Neuronal stem cell (in vitro differentiated cells): ENCODE data around the gene GPR156.
"Not testable (repeated sequence)": the region's sequence is repeated elsewhere in the genome, so short reads cannot be mapped to it uniquely, and the experiment has no call there.

Source experiments
- DNase-seq: peaks from one replicate; pipeline ENCODE4 v3.0.0-alpha.2; 2013; ENCODE audit warnings: low spot score
- H2AFZ ChIP-seq: one replicate; pipeline ENCODE4 v1.6.1; 2013; ENCODE audit warnings: mild to moderate bottlenecking, low read length, inconsistent platforms
- H2AK5ac ChIP-seq: 2 replicates; pipeline ENCODE4 v1.6.1; 2013; ENCODE audit warnings: low read depth, mild to moderate bottlenecking, inconsistent platforms, low read length, moderate library complexity, mixed read lengths
- H2BK120ac ChIP-seq: 2 replicates; pipeline ENCODE4 v1.6.1; 2013; ENCODE audit warnings: low read depth, mild to moderate bottlenecking, inconsistent platforms, low read length, moderate library complexity, mixed read lengths
- H2BK12ac ChIP-seq: one replicate; pipeline ENCODE4 v1.6.1; 2013; ENCODE audit warnings: low read length, inconsistent platforms
- H2BK15ac ChIP-seq: 2 replicates; pipeline ENCODE4 v1.6.1; 2013; ENCODE audit warnings: mild to moderate bottlenecking, low read length, inconsistent platforms, mixed read lengths
- H2BK5ac ChIP-seq: one replicate; pipeline ENCODE4 v1.6.1; 2013; ENCODE audit warnings: inconsistent platforms, mild to moderate bottlenecking, low read length, moderate library complexity
- H3K14ac ChIP-seq: one replicate; pipeline ENCODE4 v1.6.1; 2013; ENCODE audit warnings: low read length, inconsistent platforms
- H3K18ac ChIP-seq: 2 replicates; pipeline ENCODE4 v1.6.1; 2013; ENCODE audit warnings: low read length, inconsistent platforms
- H3K23ac ChIP-seq: 2 replicates; pipeline ENCODE4 v1.6.1; 2013; ENCODE audit warnings: low read depth, mild to moderate bottlenecking, mixed read lengths, low read length, inconsistent platforms; ENCODE audit not compliant: poor library complexity
- H3K27ac ChIP-seq: replicated peaks from 3 replicates; pipeline ENCODE4 v1.5.1; 2013; ENCODE audit warnings: low read length, inconsistent platforms
- H3K27me3 ChIP-seq, 3 experiments: 2 replicates each; pipeline ENCODE4 v1.6.1; 2013; ENCODE audit warnings: low read length in 3 of 3, mild to moderate bottlenecking in 2 of 3, inconsistent platforms in 1 of 3, low read depth in 1 of 3, mixed read lengths in 1 of 3, moderate library complexity in 1 of 3; ENCODE audit not compliant: control insufficient read depth in 3 of 3, insufficient read depth in 3 of 3
- H3K36me3 ChIP-seq, 2 donors: replicated peaks in 1 of 2; 2 replicates each; pipeline ENCODE4 v1.6.1; 2013; ENCODE audit warnings: low read length in 2 of 2; ENCODE audit not compliant: control insufficient read depth in 2 of 2, insufficient read depth in 2 of 2
- H3K4ac ChIP-seq: 2 replicates; pipeline ENCODE4 v1.6.1; 2013; ENCODE audit warnings: inconsistent platforms, mild to moderate bottlenecking, low read length, moderate library complexity
- H3K4me1 ChIP-seq, 2 donors: 1 replicate in 1 of 2; 2 replicates in 1 of 2; pipeline ENCODE4 v1.6.1; 2013; ENCODE audit warnings: low read length in 2 of 2, low read depth in 1 of 2; ENCODE audit not compliant: control insufficient read depth in 2 of 2, insufficient read depth in 1 of 2
- H3K4me2 ChIP-seq: one replicate; pipeline ENCODE4 v1.6.1; 2013; ENCODE audit warnings: mild to moderate bottlenecking, low read length, inconsistent platforms; ENCODE audit not compliant: insufficient read depth, poor library complexity, severe bottlenecking
- H3K4me3 ChIP-seq, 2 donors: 2 replicates each; pipeline ENCODE4 v1.5.1; 2013; ENCODE audit warnings: low read length in 2 of 2, mild to moderate bottlenecking in 2 of 2, inconsistent platforms in 1 of 2, moderate library complexity in 1 of 2
- H3K79me1 ChIP-seq: one replicate; pipeline ENCODE4 v1.6.1; 2013; ENCODE audit warnings: low read depth, mild to moderate bottlenecking, inconsistent platforms, low read length, moderate library complexity
- H3K9ac ChIP-seq: one replicate; pipeline ENCODE4 v1.6.1; 2013; ENCODE audit warnings: mild to moderate bottlenecking, low read depth, low read length, inconsistent platforms; ENCODE audit not compliant: poor library complexity
- H3K9me3 ChIP-seq, 2 donors: replicated peaks in 1 of 2; 2 replicates each; pipeline versions ENCODE3 to v1.6.1; 2013; ENCODE audit warnings: low read length in 2 of 2, mild to moderate bottlenecking in 2 of 2, inconsistent platforms in 1 of 2, low read depth in 1 of 2, mixed read lengths in 1 of 2, moderate library complexity in 1 of 2; ENCODE audit not compliant: control insufficient read depth in 2 of 2, insufficient read depth in 1 of 2
- H4K8ac ChIP-seq: one replicate; pipeline ENCODE4 v1.6.1; 2013; ENCODE audit warnings: low read depth, mild to moderate bottlenecking, inconsistent platforms, low read length, moderate library complexity
- H4K91ac ChIP-seq: one replicate; pipeline ENCODE4 v1.6.1; 2013; ENCODE audit warnings: low read length, low read depth, mild to moderate bottlenecking, inconsistent platforms; ENCODE audit not compliant: poor library complexity
- WGBS, 2 donors: extraction: QIAGEN DNeasy Blood & Tissue Kit; methylation state at CpG; one replicate each; pipeline ENCODE4 v1.1.7; 2013; ENCODE audit warnings: missing lambda C conversion rate in 2 of 2, mixed read lengths in 1 of 2; ENCODE audit not compliant: insufficient read length in 2 of 2, insufficient replicate concordance in 1 of 2; ENCODE audit errors: extremely low coverage in 2 of 2; 5-methylcytosine and 5-hydroxymethylcytosine counted together

The GPR156 gene

GRCh38 chr3:120299403-120299802 lies 14.4 kb upstream of the GPR156 start:
- no peak overlapping the region for H2BK15ac ChIP-seq
- no peak overlapping the region for H3K27ac ChIP-seq
- H2BK12ac ChIP-seq: no peak overlapping the region
- no peak overlapping the region for H2BK120ac ChIP-seq
- no peak overlapping the region for H3K18ac ChIP-seq
- H2AK5ac ChIP-seq: no peak overlapping the region
- H4K91ac ChIP-seq: no peak overlapping the region
- no peak overlapping the region for H3K9ac ChIP-seq
- no peak overlapping the region for H3K4ac ChIP-seq
- no peak overlapping the region for H3K4me3 ChIP-seq
- peaks cover 4% of the 10 kb centered on the region in 2 donors for H3K4me1 ChIP-seq
- no peak overlapping the region for H2BK5ac ChIP-seq
- no peaks in the 10 kb centered on the region for H3K9me3 ChIP-seq
- no peak overlapping the region for H3K23ac ChIP-seq
- no peaks in the 10 kb centered on the region for H3K36me3 ChIP-seq
- no peak overlapping the region for H4K8ac ChIP-seq
- no peak overlapping the region for H2AFZ ChIP-seq
- H3K27me3 ChIP-seq: no peaks in the 10 kb centered on the region
- no peak for DNase-seq
- no peak overlapping the region for H3K4me2 ChIP-seq
- no peak overlapping the region for H3K14ac ChIP-seq
- H3K79me1 ChIP-seq: no peaks in the 10 kb centered on the region

- Histone ChIP-seq H3K4ac (no peak overlapping the region), H4K8ac (no peak overlapping the region), H3K14ac (no peak overlapping the region), H3K27ac (no peak overlapping the region), H3K4me2 (no peak overlapping the region), H3K18ac (no peak overlapping the region), H2BK120ac (no peak overlapping the region), H2BK15ac (no peak overlapping the region), H3K4me1 (peaks cover 4% of the 10 kb centered on the region in 2 donors), H2AK5ac (no peak overlapping the region), H2AFZ (no peak overlapping the region), H3K23ac (no peak overlapping the region), H3K79me1 (no peaks in the 10 kb centered on the region), H3K9ac (no peak overlapping the region), H4K91ac (no peak overlapping the region), H2BK12ac (no peak overlapping the region), H3K36me3 (no peaks in the 10 kb centered on the region), H3K9me3 (no peaks in the 10 kb centered on the region), H2BK5ac (no peak overlapping the region), H3K27me3 (no peaks in the 10 kb centered on the region), H3K4me3 (no peak overlapping the region)
- no peak for DNase-seq
Observed at GRCh38 chr3:120298996-120299395, 14.0 kb upstream of the GPR156 start.

DNA sequence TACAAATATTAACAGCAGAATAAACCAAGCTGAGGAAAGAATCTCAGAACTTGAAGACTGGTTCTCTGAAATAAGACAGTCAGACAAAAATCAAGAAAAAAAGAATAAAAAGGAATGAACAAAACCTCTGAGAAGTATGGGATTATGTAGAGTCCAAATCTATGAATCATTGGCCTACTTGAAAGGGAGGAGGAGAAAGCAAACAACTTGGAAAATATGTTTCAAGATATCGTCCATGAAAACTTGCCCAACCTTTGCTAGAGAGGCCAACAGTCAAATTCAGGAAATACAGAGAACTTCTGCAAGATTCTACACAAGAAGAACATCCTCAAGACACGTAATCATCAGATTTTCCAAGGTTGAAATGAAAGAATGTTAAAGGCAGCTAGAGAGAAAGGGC lies 6.5 kb upstream of the GPR156 start:
- H3K9me3 ChIP-seq, H3K79me1 ChIP-seq, H4K8ac ChIP-seq, H2BK5ac ChIP-seq, H3K4me1 ChIP-seq, DNase-seq, H3K4ac ChIP-seq, H3K4me3 ChIP-seq, H3K4me2 ChIP-seq, H3K9ac ChIP-seq, H4K91ac ChIP-seq, H3K27ac ChIP-seq, H3K18ac ChIP-seq, H3K36me3 ChIP-seq, H2BK15ac ChIP-seq, H3K27me3 ChIP-seq, H2BK12ac ChIP-seq, H3K23ac ChIP-seq, H2AK5ac ChIP-seq, H2BK120ac ChIP-seq, H2AFZ ChIP-seq, H3K14ac ChIP-seq: not testable (repeated sequence)
- no CpG with 5 or more reads among the region's 2 CpGs for WGBS, 2 donors

DNA sequence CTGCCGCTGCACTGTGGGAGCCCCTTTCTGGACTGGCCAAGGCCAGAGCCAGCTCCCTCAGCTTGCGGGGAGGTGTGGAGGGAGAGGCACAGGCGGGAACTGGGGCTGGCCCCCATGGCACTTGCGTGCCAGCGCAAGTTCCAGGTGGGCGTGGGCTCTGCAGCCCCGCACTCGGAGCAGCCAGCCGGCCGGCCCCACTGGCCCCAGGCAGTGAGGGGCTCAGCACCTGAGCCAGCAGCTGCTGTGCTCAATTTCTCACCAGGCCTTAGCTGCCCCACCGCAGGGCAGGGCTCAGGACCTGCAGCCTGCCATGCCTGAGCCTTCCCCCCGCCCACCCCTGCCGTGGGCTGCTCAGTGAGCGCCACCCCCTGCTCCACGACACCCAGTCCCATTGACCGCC lies 4.6 kb upstream of the GPR156 start:
- Histone ChIP-seq H4K91ac (no peak overlapping the region), H3K14ac (no peak overlapping the region), H3K23ac (no peak overlapping the region), H4K8ac (no peak overlapping the region), H3K9ac (no peak overlapping the region), H3K27me3 (peaks cover 0 to 23% (median 9%) of the 10 kb centered on the region in 3 experiments), H3K4me2 (no peak overlapping the region), H3K27ac (no peak overlapping the region), H3K4me3 (no peak overlapping the region), H2BK5ac (no peak overlapping the region), H2BK12ac (no peak overlapping the region), H3K18ac (no peak overlapping the region), H3K79me1 (no peaks in the 10 kb centered on the region), H2BK15ac (no peak overlapping the region), H3K4ac (no peak overlapping the region), H2BK120ac (no peak overlapping the region), H2AK5ac (no peak overlapping the region), H3K9me3 (peaks cover 2% of the 10 kb centered on the region in 2 donors), H3K4me1 (no peaks in the 10 kb centered on the region), H3K36me3 (no peaks in the 10 kb centered on the region), H2AFZ (no peak overlapping the region)
- no peak for DNase-seq
- WGBS, 2 donors: no CpG with 5 or more reads among the region's 16 CpGs
